HEK293 (cell line): ENCODE data around the gene LMTK2.

Source experiments
- CTCF ChIA-PET: fragments of 350-600 bp; formaldehyde crosslinking; extraction: SDS; loops from one replicate; lab custom pipeline; 2021; ENCODE audit warnings: antibody characterized with exemption; lab: Yijun Ruan, JAX
- POLR2A ChIA-PET: fragments of 300-600 bp; formaldehyde crosslinking; extraction: SDS; loops from one replicate; lab custom pipeline; 2020; ENCODE audit warnings: antibody characterized with exemption, inconsistent platforms; lab: Yijun Ruan, JAX
- H3K27ac ChIP-seq: fragments of 200-500 bp; sonication (Bioruptor generic); 2 replicates; pipeline ENCODE4 v1.5.1; 2014; ENCODE audit warnings: low read depth, low read length, control low read depth, inconsistent platforms; ENCODE audit errors: extremely low read depth
- H3K36me3 ChIP-seq, 2 experiments: fragments of 200-500 bp in 1 of 2; sonication (Bioruptor generic) in 1 of 2; 1 replicate in 1 of 2; 2 replicates in 1 of 2; pipeline ENCODE4 v1.5.1; 2014 to 2017; ENCODE audit warnings: inconsistent platforms in 2 of 2, low read length in 2 of 2; ENCODE audit not compliant: control insufficient read depth in 2 of 2, insufficient read depth in 1 of 2
- H3K4me1 ChIP-seq: fragments of 200-500 bp; sonication (Bioruptor generic); 2 replicates; pipeline ENCODE4 v1.5.1; 2014; ENCODE audit warnings: mild to moderate bottlenecking, low read length, inconsistent platforms; ENCODE audit not compliant: control insufficient read depth, insufficient read depth
- H3K4me3 ChIP-seq: 2 replicates; pipeline ENCODE4 v1.5.1; 2011; ENCODE audit warnings: low read depth, mild to moderate bottlenecking, control low read depth, low read length, moderate library complexity
- H3K9me3 ChIP-seq: fragments of 200-500 bp; sonication (Bioruptor generic); 2 replicates; pipeline ENCODE4 v1.5.1; 2014; ENCODE audit warnings: low read depth, low read length, inconsistent platforms; ENCODE audit not compliant: control insufficient read depth, insufficient read depth
- GLI4 ChIP-seq: fragments of 450-650 bp; formaldehyde crosslinking; IDR thresholded peaks from 2 replicates; pipeline ENCODE4 v1.5.1; 2016; ENCODE audit warnings: missing biosample characterization, missing genetic modification characterization
- PRDM1 ChIP-seq: fragments of 450-650 bp; formaldehyde crosslinking; IDR thresholded peaks from 2 replicates; pipeline ENCODE4; 2016; ENCODE audit warnings: missing biosample characterization, missing genetic modification characterization
- ZBTB17 ChIP-seq: fragments of 450-650 bp; formaldehyde crosslinking; IDR thresholded peaks from 2 replicates; pipeline ENCODE4 v1.5.1; 2016; ENCODE audit warnings: missing biosample characterization, missing genetic modification characterization
- ZFP37 ChIP-seq: fragments of 450-650 bp; formaldehyde crosslinking; IDR thresholded peaks from 2 replicates; pipeline ENCODE4 v1.5.1; 2016; ENCODE audit warnings: missing biosample characterization, missing genetic modification characterization
- ZNF146 ChIP-seq: fragments of 450-650 bp; formaldehyde crosslinking; IDR thresholded peaks from 2 replicates; pipeline ENCODE4 v1.5.1; 2016; ENCODE audit warnings: missing biosample characterization, missing genetic modification characterization
- ZNF2 ChIP-seq: fragments of 450-650 bp; formaldehyde crosslinking; IDR thresholded peaks from 2 replicates; pipeline ENCODE4 v1.5.1; 2016; ENCODE audit warnings: missing biosample characterization, missing genetic modification characterization
- ZNF529 ChIP-seq: fragments of 450-650 bp; formaldehyde crosslinking; IDR thresholded peaks from 2 replicates; pipeline ENCODE4 v1.5.1; 2017; ENCODE audit warnings: missing genetic modification characterization, missing biosample characterization; ENCODE audit not compliant: insufficient replicate concordance
- ZNF560 ChIP-seq: fragments of 450-650 bp; formaldehyde crosslinking; IDR thresholded peaks from 2 replicates; pipeline ENCODE4 v1.5.1; 2017; ENCODE audit warnings: missing biosample characterization, missing genetic modification characterization, borderline replicate concordance
- ZNF571 ChIP-seq: fragments of 450-650 bp; formaldehyde crosslinking; IDR thresholded peaks from 2 replicates; pipeline ENCODE4 v1.5.0; 2017; ENCODE audit warnings: missing biosample characterization, missing genetic modification characterization
- ZNF600 ChIP-seq: fragments of 450-650 bp; formaldehyde crosslinking; IDR thresholded peaks from 2 replicates; pipeline ENCODE4 v1.5.1; 2016; ENCODE audit warnings: missing biosample characterization, missing genetic modification characterization
- ZNF658 ChIP-seq: fragments of 450-650 bp; formaldehyde crosslinking; IDR thresholded peaks from 2 replicates; pipeline ENCODE4; 2016; ENCODE audit warnings: missing biosample characterization, missing genetic modification characterization
- ZNF777 ChIP-seq: fragments of 450-650 bp; formaldehyde crosslinking; IDR thresholded peaks from 2 replicates; pipeline ENCODE4 v1.5.1; 2017; ENCODE audit warnings: missing biosample characterization, missing genetic modification characterization, borderline replicate concordance
- ZNF785 ChIP-seq: fragments of 450-650 bp; formaldehyde crosslinking; IDR thresholded peaks from 2 replicates; pipeline ENCODE4 v1.5.1; 2016; ENCODE audit warnings: missing biosample characterization, missing genetic modification characterization
- TF ChIP-seq, protein P1 (sequence below): fragments of 450-650 bp; formaldehyde crosslinking; IDR thresholded peaks from 2 replicates; pipeline ENCODE4 v1.5.1; 2016; ENCODE audit warnings: missing biosample characterization, missing genetic modification characterization
- TF ChIP-seq, protein P2 (sequence below): fragments of 450-650 bp; formaldehyde crosslinking; IDR thresholded peaks from 2 replicates; pipeline ENCODE4 v1.5.1; 2016; ENCODE audit warnings: missing biosample characterization, missing genetic modification characterization
- TF ChIP-seq, protein P3 (sequence below): fragments of 450-650 bp; IDR thresholded peaks from 2 replicates; pipeline ENCODE4 v1.5.1; 2018; ENCODE audit warnings: missing biosample characterization, mild to moderate bottlenecking, missing genetic modification characterization
- TF ChIP-seq, protein P4 (sequence below): sonication (generic); formaldehyde crosslinking; IDR thresholded peaks from 2 replicates; pipeline ENCODE4 v1.8.1; 2022; ENCODE audit warnings: mild to moderate bottlenecking, moderate library complexity, missing genetic modification reagents

The LMTK2 gene

DNA sequence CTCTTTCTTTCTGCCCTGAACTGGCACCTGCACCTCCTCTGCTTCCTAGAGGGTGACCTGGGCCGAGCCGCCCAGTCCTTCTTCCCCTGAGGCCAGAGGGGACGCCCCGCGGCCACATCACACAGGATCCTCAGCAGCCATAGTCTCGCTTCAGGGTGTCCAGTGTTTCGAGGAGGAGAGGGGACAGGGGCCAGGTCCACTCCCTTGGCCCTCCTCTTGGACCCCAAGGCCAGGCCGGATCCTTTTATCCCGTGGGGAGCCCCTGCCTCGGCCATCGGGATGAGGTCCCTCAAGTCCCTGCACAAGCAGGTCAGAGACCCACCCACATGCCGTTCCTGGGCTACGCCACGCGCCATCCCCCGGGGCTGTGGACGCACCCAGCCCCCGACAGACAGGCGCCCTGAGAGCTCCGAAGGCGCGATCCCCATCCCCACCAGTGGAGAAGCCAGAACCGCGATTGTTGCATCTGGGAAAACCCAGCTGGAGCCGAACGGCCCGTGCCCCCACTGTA is 108.2 kb downstream of the LMTK2 start:
- POLR2A ChIA-PET: no interaction called here
- Histone ChIP-seq H3K9me3 (no peaks in the 10 kb centered on the region), H3K27ac (no peak overlapping the region), H3K4me3 (no peak overlapping the region), H3K36me3 (no peaks in the 10 kb centered on the region), H3K4me1 (peaks cover 5% of the 10 kb centered on the region; the same call in 1 of the 2 replicates)
- CTCF ChIA-PET: no interaction called here
- TF ChIP-seq ZNF600 (no peak), ZNF571 (tag by site-specific recombination) (no peak), ZFP37 (no peak), ZNF560 (tag by site-specific recombination) (no peak), ZNF529 (no peak), ZNF785 (tag by site-specific recombination) (no peak), ZBTB17 (tag by site-specific recombination) (no peak), PRDM1 (tag by site-specific recombination) (no peak), GLI4 (tag by site-specific recombination) (no peak), ZNF658 (tag by site-specific recombination) (no peak), ZNF777 (tag by site-specific recombination) (no peak), ZNF146 (no peak), ZNF2 (no peak)
- TF ChIP-seq, protein P1, sequence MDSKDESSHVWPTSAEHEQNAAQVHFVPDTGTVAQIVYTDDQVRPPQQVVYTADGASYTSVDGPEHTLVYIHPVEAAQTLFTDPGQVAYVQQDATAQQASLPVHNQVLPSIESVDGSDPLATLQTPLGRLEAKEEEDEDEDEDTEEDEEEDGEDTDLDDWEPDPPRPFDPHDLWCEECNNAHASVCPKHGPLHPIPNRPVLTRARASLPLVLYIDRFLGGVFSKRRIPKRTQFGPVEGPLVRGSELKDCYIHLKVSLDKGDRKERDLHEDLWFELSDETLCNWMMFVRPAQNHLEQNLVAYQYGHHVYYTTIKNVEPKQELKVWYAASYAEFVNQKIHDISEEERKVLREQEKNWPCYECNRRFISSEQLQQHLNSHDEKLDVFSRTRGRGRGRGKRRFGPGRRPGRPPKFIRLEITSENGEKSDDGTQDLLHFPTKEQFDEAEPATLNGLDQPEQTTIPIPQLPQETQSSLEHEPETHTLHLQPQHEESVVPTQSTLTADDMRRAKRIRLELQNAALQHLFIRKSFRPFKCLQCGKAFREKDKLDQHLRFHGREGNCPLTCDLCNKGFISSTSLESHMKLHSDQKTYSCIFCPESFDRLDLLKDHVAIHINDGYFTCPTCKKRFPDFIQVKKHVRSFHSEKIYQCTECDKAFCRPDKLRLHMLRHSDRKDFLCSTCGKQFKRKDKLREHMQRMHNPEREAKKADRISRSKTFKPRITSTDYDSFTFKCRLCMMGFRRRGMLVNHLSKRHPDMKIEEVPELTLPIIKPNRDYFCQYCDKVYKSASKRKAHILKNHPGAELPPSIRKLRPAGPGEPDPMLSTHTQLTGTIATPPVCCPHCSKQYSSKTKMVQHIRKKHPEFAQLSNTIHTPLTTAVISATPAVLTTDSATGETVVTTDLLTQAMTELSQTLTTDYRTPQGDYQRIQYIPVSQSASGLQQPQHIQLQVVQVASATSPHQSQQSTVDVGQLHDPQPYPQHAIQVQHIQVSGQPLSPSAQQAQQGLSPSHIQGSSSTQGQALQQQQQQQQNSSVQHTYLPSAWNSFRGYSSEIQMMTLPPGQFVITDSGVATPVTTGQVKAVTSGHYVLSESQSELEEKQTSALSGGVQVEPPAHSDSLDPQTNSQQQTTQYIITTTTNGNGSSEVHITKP: no peak
- TF ChIP-seq, protein P2, sequence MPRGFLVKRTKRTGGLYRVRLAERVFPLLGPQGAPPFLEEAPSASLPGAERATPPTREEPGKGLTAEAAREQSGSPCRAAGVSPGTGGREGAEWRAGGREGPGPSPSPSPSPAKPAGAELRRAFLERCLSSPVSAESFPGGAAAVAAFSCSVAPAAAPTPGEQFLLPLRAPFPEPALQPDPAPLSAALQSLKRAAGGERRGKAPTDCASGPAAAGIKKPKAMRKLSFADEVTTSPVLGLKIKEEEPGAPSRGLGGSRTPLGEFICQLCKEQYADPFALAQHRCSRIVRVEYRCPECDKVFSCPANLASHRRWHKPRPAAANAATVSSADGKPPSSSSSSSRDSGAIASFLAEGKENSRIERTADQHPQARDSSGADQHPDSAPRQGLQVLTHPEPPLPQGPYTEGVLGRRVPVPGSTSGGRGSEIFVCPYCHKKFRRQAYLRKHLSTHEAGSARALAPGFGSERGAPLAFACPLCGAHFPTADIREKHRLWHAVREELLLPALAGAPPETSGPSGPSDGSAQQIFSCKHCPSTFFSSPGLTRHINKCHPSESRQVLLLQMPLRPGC: no peak
- TF ChIP-seq, protein P3, sequence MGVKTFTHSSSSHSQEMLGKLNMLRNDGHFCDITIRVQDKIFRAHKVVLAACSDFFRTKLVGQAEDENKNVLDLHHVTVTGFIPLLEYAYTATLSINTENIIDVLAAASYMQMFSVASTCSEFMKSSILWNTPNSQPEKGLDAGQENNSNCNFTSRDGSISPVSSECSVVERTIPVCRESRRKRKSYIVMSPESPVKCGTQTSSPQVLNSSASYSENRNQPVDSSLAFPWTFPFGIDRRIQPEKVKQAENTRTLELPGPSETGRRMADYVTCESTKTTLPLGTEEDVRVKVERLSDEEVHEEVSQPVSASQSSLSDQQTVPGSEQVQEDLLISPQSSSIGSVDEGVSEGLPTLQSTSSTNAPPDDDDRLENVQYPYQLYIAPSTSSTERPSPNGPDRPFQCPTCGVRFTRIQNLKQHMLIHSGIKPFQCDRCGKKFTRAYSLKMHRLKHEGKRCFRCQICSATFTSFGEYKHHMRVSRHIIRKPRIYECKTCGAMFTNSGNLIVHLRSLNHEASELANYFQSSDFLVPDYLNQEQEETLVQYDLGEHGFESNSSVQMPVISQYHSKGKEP (tag by site-specific recombination): no peak
- TF ChIP-seq, protein P4, sequence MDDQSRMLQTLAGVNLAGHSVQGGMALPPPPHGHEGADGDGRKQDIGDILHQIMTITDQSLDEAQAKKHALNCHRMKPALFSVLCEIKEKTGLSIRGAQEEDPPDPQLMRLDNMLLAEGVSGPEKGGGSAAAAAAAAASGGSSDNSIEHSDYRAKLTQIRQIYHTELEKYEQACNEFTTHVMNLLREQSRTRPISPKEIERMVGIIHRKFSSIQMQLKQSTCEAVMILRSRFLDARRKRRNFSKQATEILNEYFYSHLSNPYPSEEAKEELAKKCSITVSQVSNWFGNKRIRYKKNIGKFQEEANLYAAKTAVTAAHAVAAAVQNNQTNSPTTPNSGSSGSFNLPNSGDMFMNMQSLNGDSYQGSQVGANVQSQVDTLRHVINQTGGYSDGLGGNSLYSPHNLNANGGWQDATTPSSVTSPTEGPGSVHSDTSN (CRISPR knock-in tag): no peak
- TF ChIP-seq, all 188 proteins: peak for 0
